Kidney epithelial cell (primary cell): Measurements from ENCODE around the gene LRCH4. TPM values are rescaled to one million over a fixed set of nuclear protein-coding genes. Genes with fewer than 3 reads are reported as not detected.

Experiments used
- DNase-seq: peaks from one replicate; pipeline ENCODE4 v3.0.0-alpha.2; 2010; ENCODE audit warnings: low read depth
- H3K27me3 ChIP-seq: 2 replicates; pipeline ENCODE4 v1.6.0; 2011; ENCODE audit warnings: low read length; ENCODE audit not compliant: control insufficient read depth, insufficient read depth
- H3K36me3 ChIP-seq: 2 replicates; pipeline ENCODE4 v1.5.1; 2011; ENCODE audit warnings: low read length; ENCODE audit not compliant: control insufficient read depth, insufficient read depth
- H3K4me3 ChIP-seq: 2 replicates; pipeline ENCODE4 v1.5.1; 2011; ENCODE audit warnings: low read depth, mild to moderate bottlenecking, control low read depth, low read length
- total RNA-seq: library from RNA; depleted of rRNA; stranded (reverse); fragments of >200 nt; gene quantifications from 2 replicates; pipeline ENCODE4 v1.2.3, GENCODE V29; 2015
- TF ChIP-seq, protein P1 (sequence below): IDR thresholded peaks from 2 replicates; pipeline ENCODE4 v1.5.1; 2011; ENCODE audit warnings: mild to moderate bottlenecking, moderate library complexity, low read length, control low read depth, inconsistent platforms; ENCODE audit not compliant: insufficient read depth, poor library complexity, severe bottlenecking

The LRCH4 gene
- total RNA-seq, 1 donor from 2014 or later, result 69.0 TPM

DNA sequence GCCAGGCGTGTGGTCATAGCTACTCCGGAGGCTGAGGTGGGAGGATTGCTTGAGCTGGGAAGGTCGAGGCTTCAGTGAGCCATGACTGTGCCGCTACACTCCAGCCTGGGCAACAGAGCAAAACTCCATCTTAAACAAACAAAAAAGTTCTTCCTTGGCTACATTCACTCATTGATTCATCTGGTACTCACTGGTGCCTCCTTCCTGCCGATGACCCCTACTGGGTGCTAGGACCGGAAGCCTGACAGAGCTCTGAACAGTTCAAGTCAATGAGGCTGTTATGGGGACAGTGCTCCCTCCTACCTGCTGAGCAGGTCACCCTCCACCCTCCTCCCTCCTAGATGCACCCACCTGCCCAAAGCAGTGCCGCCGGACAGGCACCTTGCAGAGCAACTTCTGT is 21.2 kb upstream of the LRCH4 start:
- DNase-seq, result no peak
- Histone ChIP-seq H3K27me3 (no peaks in the 10 kb centered on the region), H3K36me3 (no peaks in the 10 kb centered on the region), H3K4me3 (no peak overlapping the region)
- TF ChIP-seq, protein P1, sequence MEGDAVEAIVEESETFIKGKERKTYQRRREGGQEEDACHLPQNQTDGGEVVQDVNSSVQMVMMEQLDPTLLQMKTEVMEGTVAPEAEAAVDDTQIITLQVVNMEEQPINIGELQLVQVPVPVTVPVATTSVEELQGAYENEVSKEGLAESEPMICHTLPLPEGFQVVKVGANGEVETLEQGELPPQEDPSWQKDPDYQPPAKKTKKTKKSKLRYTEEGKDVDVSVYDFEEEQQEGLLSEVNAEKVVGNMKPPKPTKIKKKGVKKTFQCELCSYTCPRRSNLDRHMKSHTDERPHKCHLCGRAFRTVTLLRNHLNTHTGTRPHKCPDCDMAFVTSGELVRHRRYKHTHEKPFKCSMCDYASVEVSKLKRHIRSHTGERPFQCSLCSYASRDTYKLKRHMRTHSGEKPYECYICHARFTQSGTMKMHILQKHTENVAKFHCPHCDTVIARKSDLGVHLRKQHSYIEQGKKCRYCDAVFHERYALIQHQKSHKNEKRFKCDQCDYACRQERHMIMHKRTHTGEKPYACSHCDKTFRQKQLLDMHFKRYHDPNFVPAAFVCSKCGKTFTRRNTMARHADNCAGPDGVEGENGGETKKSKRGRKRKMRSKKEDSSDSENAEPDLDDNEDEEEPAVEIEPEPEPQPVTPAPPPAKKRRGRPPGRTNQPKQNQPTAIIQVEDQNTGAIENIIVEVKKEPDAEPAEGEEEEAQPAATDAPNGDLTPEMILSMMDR, result no peak

DNA sequence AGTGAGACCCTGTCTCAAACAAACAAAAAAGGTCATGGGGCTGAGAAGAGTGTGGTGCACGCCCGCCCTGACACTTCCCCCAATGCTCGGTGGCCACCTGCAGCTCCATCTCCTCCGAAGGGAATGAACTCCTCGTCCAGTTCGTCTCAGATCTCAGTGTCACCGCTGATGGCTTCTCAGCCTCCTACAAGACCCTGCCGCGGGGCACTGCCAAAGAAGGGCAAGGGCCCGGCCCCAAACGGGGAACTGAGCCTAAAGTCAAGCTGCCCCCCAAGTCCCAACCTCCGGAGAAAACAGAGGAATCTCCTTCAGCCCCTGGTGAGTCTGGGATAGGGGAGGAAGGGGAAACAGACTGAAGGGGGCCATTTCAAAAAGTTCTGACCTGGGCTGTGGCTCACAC is 20.4 kb upstream of the LRCH4 start:
- no peaks in the 10 kb centered on the region for H3K36me3 ChIP-seq
- no peaks in the 10 kb centered on the region for H3K27me3 ChIP-seq
- TF ChIP-seq, protein P1, result no peak
- no peak for DNase-seq
- H3K4me3 ChIP-seq, result no peak overlapping the region

DNA sequence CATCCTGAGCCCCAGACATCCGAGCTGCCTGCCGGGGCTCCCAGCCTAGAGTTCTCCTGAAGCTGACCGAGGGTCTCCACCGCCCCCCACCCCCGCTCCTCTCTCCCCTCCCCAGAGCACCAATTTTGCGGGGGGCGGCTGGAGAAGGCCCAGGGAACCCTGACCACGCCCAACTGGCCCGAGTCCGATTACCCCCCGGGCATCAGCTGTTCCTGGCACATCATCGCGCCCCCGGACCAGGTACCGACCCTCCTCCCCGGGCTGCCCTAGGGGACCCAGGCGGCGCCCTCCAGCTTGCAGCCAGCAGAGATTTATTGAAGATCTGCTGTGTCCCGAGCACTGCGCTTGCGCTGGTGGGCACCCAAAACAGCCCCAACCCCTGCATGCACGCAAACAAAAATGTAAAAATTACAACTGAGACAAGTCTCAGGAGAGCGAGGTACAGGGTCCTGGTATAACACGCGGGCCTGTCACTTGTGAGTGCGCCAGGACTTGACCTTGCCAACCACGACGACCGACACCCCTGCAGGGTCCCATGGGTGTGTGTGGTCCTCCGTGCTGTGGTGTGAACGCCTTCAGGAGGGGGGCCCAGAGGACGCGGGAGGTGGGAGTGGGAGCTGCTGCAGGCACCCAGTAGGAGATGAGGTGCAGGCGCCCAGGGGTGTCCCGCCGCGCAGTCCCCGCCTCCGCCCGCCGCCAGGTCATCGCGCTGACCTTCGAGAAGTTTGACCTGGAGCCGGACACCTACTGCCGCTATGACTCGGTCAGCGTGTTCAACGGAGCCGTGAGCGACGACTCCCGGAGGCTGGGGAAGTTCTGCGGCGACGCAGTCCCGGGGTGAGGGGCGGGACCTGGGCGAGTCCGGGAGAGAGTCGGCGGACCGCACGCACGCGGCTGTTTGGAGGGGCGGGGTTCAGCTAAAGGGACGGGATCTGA is 19.3 kb upstream of the LRCH4 start:
- no peaks in the 10 kb centered on the region for H3K36me3 ChIP-seq
- no peak for DNase-seq
- peak overlapping the region; percentile 51 for H3K4me3 ChIP-seq
- no peaks in the 10 kb centered on the region for H3K27me3 ChIP-seq
- TF ChIP-seq, protein P1, result no peak

DNA sequence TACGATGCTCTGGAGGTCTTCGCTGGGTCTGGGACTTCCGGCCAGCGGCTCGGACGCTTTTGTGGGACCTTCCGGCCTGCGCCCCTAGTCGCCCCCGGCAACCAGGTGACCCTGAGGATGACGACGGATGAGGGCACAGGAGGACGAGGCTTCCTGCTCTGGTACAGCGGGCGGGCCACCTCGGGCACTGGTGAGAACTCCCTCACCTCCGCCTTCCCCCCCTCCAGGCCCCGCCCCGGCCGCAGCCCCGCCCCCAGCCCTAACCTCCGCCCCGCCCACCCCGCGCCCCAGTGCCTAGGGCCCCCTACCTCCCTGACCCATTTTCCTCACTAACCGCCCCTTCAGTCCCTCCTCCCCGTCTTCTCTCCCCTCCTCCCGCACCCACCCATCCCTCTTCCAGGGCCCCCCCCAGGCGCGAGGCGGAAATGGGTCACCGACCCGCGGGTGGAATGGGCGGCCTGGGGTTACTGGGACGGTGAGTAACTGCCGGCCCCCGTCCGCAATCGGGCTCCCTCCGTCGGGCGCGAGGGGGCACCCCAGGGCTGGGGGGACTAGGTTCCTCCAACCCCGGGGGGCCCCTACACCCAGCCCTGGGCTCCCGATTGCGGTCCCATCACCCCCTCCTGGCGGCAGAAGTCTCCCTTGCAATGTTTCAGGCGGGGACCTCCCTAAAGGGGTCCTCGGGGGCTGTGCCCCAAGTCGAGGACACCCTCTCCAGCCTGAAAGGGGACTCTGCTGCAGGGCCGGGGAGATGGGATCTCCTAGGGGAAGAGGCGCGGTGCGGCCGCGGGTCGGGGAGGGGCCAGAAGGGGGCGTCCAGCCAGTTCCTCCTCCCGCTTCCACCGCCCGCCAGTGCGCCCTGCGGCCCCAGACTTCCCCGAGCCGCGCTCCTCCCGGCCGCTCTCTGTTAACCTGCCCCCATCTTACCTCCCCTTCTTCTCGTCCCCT is 18.4 kb upstream of the LRCH4 start:
- peak overlapping the region; percentile 51 for H3K4me3 ChIP-seq
- no peaks in the 10 kb centered on the region for H3K36me3 ChIP-seq
- no peak for DNase-seq
- H3K27me3 ChIP-seq, result no peaks in the 10 kb centered on the region
- TF ChIP-seq, protein P1, result peak; percentile 54

DNA sequence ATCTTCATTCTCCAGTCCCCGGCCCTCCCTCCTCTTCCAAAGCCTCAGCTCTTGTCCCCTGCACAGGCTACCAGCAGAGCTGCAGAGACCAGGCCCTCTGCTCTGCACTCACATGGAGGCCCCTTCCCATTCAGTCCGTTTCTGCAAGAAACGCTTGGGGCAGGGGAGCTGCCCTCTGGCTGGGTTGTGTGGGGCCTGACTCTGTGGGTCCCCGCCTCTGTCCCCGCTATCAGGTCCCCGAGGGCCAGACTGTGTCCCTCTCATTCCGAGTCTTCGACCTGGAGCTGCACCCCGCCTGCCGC is 17.7 kb upstream of the LRCH4 start:
- H3K27me3 ChIP-seq, result no peaks in the 10 kb centered on the region
- H3K4me3 ChIP-seq, result peak overlapping the region; percentile 51
- H3K36me3 ChIP-seq, result no peaks in the 10 kb centered on the region
- TF ChIP-seq, protein P1, result no peak
- no peak for DNase-seq
